Memory B cell (primary cell): ENCODE results near the gene CNTN4.

Experiments used
- ATAC-seq: fragments of 150-1000 bp; cut with Tn5 transposase; 2 replicates; pipeline ENCODE4 v1.10.0; 2021; ENCODE audit warnings: low read depth, mild to moderate bottlenecking, moderate library complexity
- DNase-seq, 2 donors: peaks; one replicate each; pipeline ENCODE4 v3.0.0; 2022; ENCODE audit warnings: low spot score in 2 of 2
- H3K27ac Mint-ChIP-seq: one replicate; pipeline ENCODE4 v1.8.0; 2022; ENCODE audit warnings: mild to moderate bottlenecking, moderate library complexity, mixed read lengths
- H3K27me3 Mint-ChIP-seq: one replicate; pipeline ENCODE4 v1.8.0; 2022; ENCODE audit warnings: mixed read lengths
- H3K36me3 Mint-ChIP-seq: one replicate; pipeline ENCODE4 v1.8.0; 2022; ENCODE audit warnings: mild to moderate bottlenecking, mixed read lengths
- H3K4me1 Mint-ChIP-seq: one replicate; pipeline ENCODE4 v1.8.0; 2022; ENCODE audit warnings: mixed read lengths
- H3K4me3 Mint-ChIP-seq: one replicate; pipeline ENCODE4 v1.8.0; 2022; ENCODE audit warnings: mild to moderate bottlenecking, moderate library complexity, mixed read lengths
- H3K9me3 Mint-ChIP-seq: one replicate; pipeline ENCODE4 v1.8.0; 2022; ENCODE audit warnings: mixed read lengths

The CNTN4 gene

GRCh38 chr3:3038201-3038991, 939.7 kb downstream of the CNTN4 start:
- H3K27me3 Mint-ChIP-seq: peaks cover 2% of the 10 kb centered on the region
- DNase-seq (no peak), ATAC-seq (no peak)
- H3K4me3 Mint-ChIP-seq: no peak overlapping the region
- no peaks in the 10 kb centered on the region for H3K36me3 Mint-ChIP-seq
- H3K9me3 Mint-ChIP-seq: no peaks in the 10 kb centered on the region
- no peaks in the 10 kb centered on the region for H3K4me1 Mint-ChIP-seq
- H3K27ac Mint-ChIP-seq: no peak overlapping the region

DNA sequence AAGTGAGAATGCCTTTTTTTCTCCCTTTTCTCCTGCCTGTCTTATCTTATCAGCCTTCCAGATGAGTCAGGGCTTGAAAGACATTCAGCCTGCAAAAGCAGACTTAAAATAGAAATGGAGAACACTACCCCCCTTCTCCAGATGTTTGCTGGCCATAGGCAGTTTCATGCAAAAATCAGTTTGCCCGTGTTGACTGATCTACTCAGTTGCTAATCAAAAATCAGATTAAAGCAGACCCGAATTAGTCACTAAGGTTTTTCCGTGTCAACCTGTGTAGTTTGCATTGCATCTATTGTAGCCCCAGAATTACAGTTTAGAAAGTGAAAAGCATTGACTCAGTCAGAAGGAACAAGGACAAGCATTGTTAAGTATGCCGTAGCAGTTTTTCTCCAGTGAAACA, 955.3 kb downstream of the CNTN4 start:
- Mint-ChIP-seq H3K9me3 (no peaks in the 10 kb centered on the region), H3K4me1 (no peaks in the 10 kb centered on the region), H3K4me3 (no peak overlapping the region), H3K27ac (no peak overlapping the region), H3K36me3 (no peaks in the 10 kb centered on the region), H3K27me3 (peaks cover 4% of the 10 kb centered on the region)
- ATAC-seq (no peak), DNase-seq (no peak)

GRCh38 chr3:3059645-3060044, 961.0 kb downstream of the CNTN4 start:
- ATAC-seq (no peak), DNase-seq (no peak)
- no peaks in the 10 kb centered on the region for H3K36me3 Mint-ChIP-seq
- H3K27ac Mint-ChIP-seq: no peak overlapping the region
- H3K4me1 Mint-ChIP-seq: no peaks in the 10 kb centered on the region
- no peak overlapping the region for H3K4me3 Mint-ChIP-seq
- H3K9me3 Mint-ChIP-seq: no peaks in the 10 kb centered on the region
- H3K27me3 Mint-ChIP-seq: peaks cover 7% of the 10 kb centered on the region

DNA sequence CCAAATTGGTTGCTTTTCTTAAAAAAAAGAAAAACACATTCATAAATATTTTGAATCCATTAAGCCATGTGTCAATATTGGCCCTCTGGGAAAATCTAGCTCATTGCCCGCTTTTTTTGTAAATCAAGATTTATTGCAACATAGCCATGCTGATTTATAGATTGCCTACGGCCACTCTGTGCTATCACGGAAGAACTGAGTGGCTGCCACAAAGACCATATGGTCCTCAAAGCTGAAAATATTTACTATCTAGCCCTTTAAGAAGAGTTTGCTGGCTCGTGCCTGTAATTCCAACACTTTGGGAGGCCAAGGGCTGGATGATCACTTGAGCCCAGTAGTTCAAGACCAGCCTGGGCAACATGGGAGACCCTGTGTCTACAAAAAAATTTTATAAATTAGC, 965.6 kb downstream of the CNTN4 start:
- ATAC-seq (no peak), DNase-seq (no peak)
- no peak overlapping the region for H3K27ac Mint-ChIP-seq
- no peaks in the 10 kb centered on the region for H3K36me3 Mint-ChIP-seq
- H3K27me3 Mint-ChIP-seq: peaks cover 3% of the 10 kb centered on the region
- H3K9me3 Mint-ChIP-seq: no peaks in the 10 kb centered on the region
- H3K4me3 Mint-ChIP-seq: no peak overlapping the region
- H3K4me1 Mint-ChIP-seq: no peaks in the 10 kb centered on the region

GRCh38 chr3:3065876-3066275, 967.2 kb downstream of the CNTN4 start:
- ATAC-seq: no peak

DNA sequence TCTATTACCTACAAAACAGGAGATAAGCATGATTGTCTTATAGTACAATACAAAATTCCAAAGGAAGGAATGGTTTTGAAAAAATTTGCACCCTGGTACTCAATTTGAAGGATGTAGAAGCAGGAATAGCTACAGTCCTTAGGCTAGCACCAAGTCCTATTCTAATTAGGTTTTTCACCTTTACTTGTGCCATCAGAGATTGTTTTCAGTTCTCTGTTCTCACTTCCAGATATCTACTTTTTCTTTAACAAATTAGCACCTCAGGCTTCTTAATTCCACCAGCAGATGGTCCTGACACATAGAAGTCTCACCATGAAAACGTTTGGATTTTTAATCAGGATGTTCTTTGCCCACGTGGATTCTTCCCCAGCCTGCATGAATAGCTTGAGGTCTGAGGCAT, 967.7 kb downstream of the CNTN4 start:
- H3K4me1 Mint-ChIP-seq: no peaks in the 10 kb centered on the region
- DNase-seq (no peak), ATAC-seq (no peak)
- H3K36me3 Mint-ChIP-seq: no peaks in the 10 kb centered on the region
- no peak overlapping the region for H3K4me3 Mint-ChIP-seq
- no peaks in the 10 kb centered on the region for H3K9me3 Mint-ChIP-seq
- H3K27ac Mint-ChIP-seq: no peak overlapping the region
- peaks cover 2% of the 10 kb centered on the region for H3K27me3 Mint-ChIP-seq

More at GRCh38 chr3:3065876-3066275, 967.2 kb downstream of the CNTN4 start:
- H3K9me3 Mint-ChIP-seq: no peaks in the 10 kb centered on the region
- no peak overlapping the region for H3K4me3 Mint-ChIP-seq
- no peaks in the 10 kb centered on the region for H3K4me1 Mint-ChIP-seq
- DNase-seq: no peak
- H3K27ac Mint-ChIP-seq: no peak overlapping the region
- H3K36me3 Mint-ChIP-seq: no peaks in the 10 kb centered on the region
- H3K27me3 Mint-ChIP-seq: peaks cover 3% of the 10 kb centered on the region

DNA sequence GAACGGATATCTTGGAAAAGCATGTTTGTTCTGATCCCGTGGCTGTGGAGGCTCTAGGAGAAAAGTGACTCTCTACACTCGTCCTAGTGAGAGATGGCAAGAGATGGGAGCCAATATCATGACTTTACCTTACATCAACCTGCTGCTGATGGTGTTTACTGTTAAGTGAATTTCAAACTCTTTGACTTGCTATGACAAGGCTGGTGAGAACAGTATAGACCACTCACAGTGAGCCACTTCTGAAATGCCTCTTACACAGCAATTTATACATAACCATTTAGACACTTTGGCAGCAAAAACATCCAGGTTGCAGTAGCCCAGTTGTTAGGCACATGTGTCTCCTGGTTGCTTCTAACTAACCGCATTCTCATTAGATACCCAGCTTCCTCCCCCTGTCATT, 968.2 kb downstream of the CNTN4 start:
- ATAC-seq: no peak
- Mint-ChIP-seq H3K4me3 (no peak overlapping the region), H3K4me1 (no peaks in the 10 kb centered on the region), H3K27ac (no peak overlapping the region), H3K27me3 (peaks cover 2% of the 10 kb centered on the region), H3K9me3 (no peaks in the 10 kb centered on the region), H3K36me3 (no peaks in the 10 kb centered on the region)
- DNase-seq: no peak

DNA sequence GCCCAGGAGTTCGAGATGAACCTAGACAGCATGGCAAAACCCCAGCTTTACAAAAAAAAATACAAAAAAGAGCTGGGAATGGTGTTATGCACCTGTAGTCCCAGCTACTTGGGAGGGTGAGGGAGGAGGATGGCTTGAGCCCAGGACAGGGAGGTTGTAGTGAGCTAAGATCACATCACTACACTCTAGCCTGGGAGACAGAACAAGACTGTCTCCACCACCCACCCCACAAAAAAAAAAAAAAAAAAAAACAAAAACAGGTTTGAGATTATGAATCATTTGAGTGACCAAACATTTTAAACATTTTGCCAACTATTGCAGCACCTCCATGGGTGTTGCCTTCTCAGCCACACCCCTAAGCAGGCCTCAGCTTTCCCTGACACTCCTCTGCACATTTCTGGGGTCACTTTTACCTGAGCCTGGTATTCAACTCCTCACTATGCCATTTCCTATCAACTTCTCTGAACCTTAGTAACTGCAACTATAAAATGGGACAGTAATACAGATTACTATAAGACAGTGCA, 969.8 kb downstream of the CNTN4 start:
- no peaks in the 10 kb centered on the region for H3K36me3 Mint-ChIP-seq
- H3K9me3 Mint-ChIP-seq: no peaks in the 10 kb centered on the region
- ATAC-seq: no peak
- no peak overlapping the region for H3K27ac Mint-ChIP-seq
- H3K4me1 Mint-ChIP-seq: no peaks in the 10 kb centered on the region
- peaks cover 2% of the 10 kb centered on the region for H3K27me3 Mint-ChIP-seq
- no peak overlapping the region for H3K4me3 Mint-ChIP-seq
- no peak for DNase-seq

- Mint-ChIP-seq H3K27ac (no peak overlapping the region), H3K4me1 (no peaks in the 10 kb centered on the region), H3K36me3 (no peaks in the 10 kb centered on the region), H3K4me3 (no peak overlapping the region), H3K27me3 (peaks cover 2% of the 10 kb centered on the region), H3K9me3 (no peaks in the 10 kb centered on the region)
- no peak for ATAC-seq
- DNase-seq: no peak
Observed at GRCh38 chr3:3069723-3070122, 971.1 kb downstream of the CNTN4 start.

DNA sequence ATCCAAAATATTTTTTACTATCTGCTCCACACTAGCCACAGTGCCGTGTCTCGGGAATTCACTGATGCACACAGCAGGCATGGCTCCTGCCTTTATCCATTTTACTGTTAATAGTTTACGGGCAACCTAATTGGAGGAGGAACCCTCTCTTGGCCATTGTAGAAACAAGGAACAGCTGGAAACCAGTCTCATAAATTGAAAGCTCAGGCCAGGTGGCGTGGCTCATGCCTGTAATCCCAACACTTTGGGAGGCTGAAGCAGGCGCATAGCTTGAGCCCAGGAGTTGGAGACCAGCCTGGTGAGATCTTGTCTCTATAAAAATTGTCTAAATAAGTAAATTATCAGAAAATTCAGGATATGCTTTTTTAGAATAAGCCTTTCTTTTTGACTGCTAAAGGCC, 972.5 kb downstream of the CNTN4 start:
- ATAC-seq (no peak), DNase-seq (no peak)
- Mint-ChIP-seq H3K27me3 (peaks cover 2% of the 10 kb centered on the region), H3K4me3 (no peak overlapping the region), H3K36me3 (no peaks in the 10 kb centered on the region), H3K9me3 (no peaks in the 10 kb centered on the region), H3K4me1 (no peaks in the 10 kb centered on the region), H3K27ac (no peak overlapping the region)

GRCh38 chr3:3074551-3075257, 976.0 kb downstream of the CNTN4 start:
- no peak overlapping the region for H3K4me3 Mint-ChIP-seq
- H3K9me3 Mint-ChIP-seq: no peaks in the 10 kb centered on the region
- no peaks in the 10 kb centered on the region for H3K4me1 Mint-ChIP-seq
- peaks cover 4% of the 10 kb centered on the region for H3K27me3 Mint-ChIP-seq
- no peak overlapping the region for H3K27ac Mint-ChIP-seq
- no peaks in the 10 kb centered on the region for H3K36me3 Mint-ChIP-seq
- DNase-seq (no peak), ATAC-seq (no peak)

- DNase-seq: no peak
- Mint-ChIP-seq H3K27me3 (peaks cover 2% of the 10 kb centered on the region), H3K27ac (no peak overlapping the region), H3K4me3 (no peak overlapping the region), H3K4me1 (peaks cover 16% of the 10 kb centered on the region), H3K9me3 (no peaks in the 10 kb centered on the region), H3K36me3 (no peaks in the 10 kb centered on the region)
- no peak for ATAC-seq
Observed at GRCh38 chr3:3080309-3080708, 981.6 kb downstream of the CNTN4 start.

GRCh38 chr3:3081381-3082233, 982.9 kb downstream of the CNTN4 start:
- H3K9me3 Mint-ChIP-seq: no peaks in the 10 kb centered on the region
- H3K4me3 Mint-ChIP-seq: peak overlapping the region; percentile 11
- peaks cover 19% of the 10 kb centered on the region for H3K4me1 Mint-ChIP-seq
- no peaks in the 10 kb centered on the region for H3K36me3 Mint-ChIP-seq
- H3K27me3 Mint-ChIP-seq: peaks cover 2% of the 10 kb centered on the region
- ATAC-seq (peak; percentile 23), DNase-seq (no peak)
- no peak overlapping the region for H3K27ac Mint-ChIP-seq
